ENCODE results near the gene CNTNAP3. TPM values are rescaled to one million over a fixed set of nuclear protein-coding genes. Genes with fewer than 3 reads are reported as not detected.
"Not testable (repeated sequence)": the region's sequence is repeated elsewhere in the genome, so short reads cannot be mapped to it uniquely, and the experiment has no call there.

Gene CNTNAP3
- total and polyA plus RNA-seq, 2 donors (not counting 3 experiments of a cell fraction or from before 2014, with no cell fraction given) = 11.1 to 24.7 TPM

- FAIRE-seq; intact Hi-C loops (cut with micrococcal nuclease): not testable (repeated sequence)
Measured at GRCh38 chr9:39132826-39133552, 155.0 kb downstream of the CNTNAP3 start.

GRCh38 chr9:39121401-39121800, 166.6 kb downstream of the CNTNAP3 start:
- H3K27ac ChIP-seq (ENCODE audit: insufficient read depth, low read depth, low read length); H3K4me1 ChIP-seq (ENCODE audit: control insufficient read depth, extremely low read depth, insufficient read depth, low read length); dilution Hi-C loops (cut with MboI; ENCODE audit: extremely low pct_ligation_motif_present, low sequenced_read_pairs); intact Hi-C loops (cut with micrococcal nuclease); H3K36me3 ChIP-seq (ENCODE audit: control insufficient read depth in 2 of 2, extremely low read depth in 1 of 2, insufficient read depth in 2 of 2, low read length in 2 of 2); H2AFZ ChIP-seq (ENCODE audit: low read depth, low read length); H3K27me3 ChIP-seq (ENCODE audit: control insufficient read depth in 2 of 2, insufficient read depth in 2 of 2, low read length in 2 of 2); BruUV-seq (replicated peaks); H3K9me3 ChIP-seq (replicated peaks; ENCODE audit: control insufficient read depth, insufficient read depth, low read length); H3K9ac ChIP-seq (replicated peaks; ENCODE audit: extremely low read depth, insufficient read depth, low read length); DNase-seq (ENCODE audit: low read depth, low spot score); H3K79me2 ChIP-seq (ENCODE audit: control insufficient read depth, insufficient read depth, low read length); CTCF ChIA-PET; H3K4me3 ChIP-seq (replicated peaks in 1 of 3; ENCODE audit: insufficient read depth in 1 of 3, low read depth in 1 of 3, low read length in 3 of 3); FAIRE-seq; H3K4me2 ChIP-seq (ENCODE audit: insufficient read depth, low read length); POLR2A ChIA-PET; H4K20me1 ChIP-seq (replicated peaks; ENCODE audit: control insufficient read depth, extremely low read depth, insufficient read depth, low read length); H3K9me1 ChIP-seq (replicated peaks; ENCODE audit: control insufficient read depth, extremely low read depth, insufficient read depth, low read length): not testable (repeated sequence)

More at GRCh38 chr9:39132826-39133552, 155.0 kb downstream of the CNTNAP3 start:
- H3K79me2 ChIP-seq (ENCODE audit: control insufficient read depth, insufficient read depth, low read length); H3K4me1 ChIP-seq (ENCODE audit: control insufficient read depth, extremely low read depth, insufficient read depth, low read length); H3K4me3 ChIP-seq (replicated peaks in 1 of 3; ENCODE audit: insufficient read depth in 1 of 3, low read depth in 1 of 3, low read length in 3 of 3); H2AFZ ChIP-seq (ENCODE audit: low read depth, low read length); H3K9me3 ChIP-seq (replicated peaks; ENCODE audit: control insufficient read depth, insufficient read depth, low read length); H3K9ac ChIP-seq (replicated peaks; ENCODE audit: extremely low read depth, insufficient read depth, low read length); CTCF ChIA-PET; DNase-seq (ENCODE audit: low read depth, low spot score); H3K27me3 ChIP-seq (ENCODE audit: control insufficient read depth in 2 of 2, insufficient read depth in 2 of 2, low read length in 2 of 2); dilution Hi-C loops (cut with MboI; ENCODE audit: extremely low pct_ligation_motif_present, low sequenced_read_pairs); POLR2A ChIA-PET; H3K27ac ChIP-seq (ENCODE audit: insufficient read depth, low read depth, low read length); H3K4me2 ChIP-seq (ENCODE audit: insufficient read depth, low read length); H3K36me3 ChIP-seq (ENCODE audit: control insufficient read depth in 2 of 2, extremely low read depth in 1 of 2, insufficient read depth in 2 of 2, low read length in 2 of 2); BruUV-seq (replicated peaks); H4K20me1 ChIP-seq (replicated peaks; ENCODE audit: control insufficient read depth, extremely low read depth, insufficient read depth, low read length); H3K9me1 ChIP-seq (replicated peaks; ENCODE audit: control insufficient read depth, extremely low read depth, insufficient read depth, low read length): not testable (repeated sequence)

All from endothelial cell of umbilical vein (primary cell).